ENCODE data around the gene RAPGEF1. TPM values are rescaled to one million over a fixed set of nuclear protein-coding genes. Genes with fewer than 3 reads are reported as not detected.

Gene RAPGEF1
- total and polyA plus RNA-seq, 2 experiments from 2014 or later = 9.9 to 82.8 TPM

GRCh38 chr9:131574730-131575640 lies 164.9 kb downstream of the RAPGEF1 start:
- Histone ChIP-seq H3F3A (replicated peaks; ENCODE audit: low read depth) (no peaks in the 10 kb centered on the region), H3K4me3 (no peak overlapping the region), H3K9me2 (ENCODE audit: insufficient read depth) (no peaks in the 10 kb centered on the region), H3K4me1 (ENCODE audit: insufficient read depth) (no peaks in the 10 kb centered on the region), H3K79me2 (replicated peaks; ENCODE audit: insufficient read depth) (no peaks in the 10 kb centered on the region), H2AFZ (no peak overlapping the region), H3K27me3 (ENCODE audit: insufficient read depth) (no peaks in the 10 kb centered on the region), H3K36me3 (ENCODE audit: insufficient read depth) (no peaks in the 10 kb centered on the region), H4K20me1 (replicated peaks; ENCODE audit: insufficient read depth) (no peaks in the 10 kb centered on the region), H3K27ac (ENCODE audit: low read depth) (no peak overlapping the region), H3K4me2 (no peak overlapping the region)
- no peak for TF ChIP-seq EZH2phosphoT487 (IDR thresholded peaks at IDR 0.05; ENCODE audit: unreplicated experiment)
- TF ChIP-seq CTCF (conservative IDR thresholded peaks at IDR 0.05; ENCODE audit: low read depth in 2 of 2) = no peak
- TF ChIP-seq NANOG (IDR thresholded peaks at IDR 0.05; ENCODE audit: borderline replicate concordance) = no peak
- no peak for TF ChIP-seq ZNF462 (CRISPR knock-in tag; IDR thresholded peaks at IDR 0.05)
- TF ChIP-seq JUNB (IDR thresholded peaks at IDR 0.05; ENCODE audit: unreplicated experiment) = no peak
- no peak for TF ChIP-seq ZNF331 (CRISPR knock-in tag; IDR thresholded peaks at IDR 0.05; ENCODE audit: low read depth)
- TF ChIP-seq REST (IDR thresholded peaks at IDR 0.05; ENCODE audit: unreplicated experiment) = no peak
- DNase-seq (ENCODE audit: low spot score) = no peak
- peaks cover 2% of the 10 kb centered on the region; the same call in 1 of the 3 replicates for H3K4me1 Mint-ChIP-seq
- no peak overlapping the region for H3K4me3 Mint-ChIP-seq
- peaks cover 10% of the 10 kb centered on the region for H3K36me3 Mint-ChIP-seq (ENCODE audit: low read depth)
- H3K27ac Mint-ChIP-seq = no peak overlapping the region
- H3K27me3 Mint-ChIP-seq (ENCODE audit: insufficient read depth, low read depth, poor library complexity) = peaks cover 13% of the 10 kb centered on the region
- H3K9me3 Mint-ChIP-seq = peaks cover under 1% of the 10 kb centered on the region; the same call in 1 of the 3 replicates
- ATAC-seq = no peak
